GM12878 (cell line): ENCODE data around the gene TPI1. TPM values are rescaled to one million over a fixed set of nuclear protein-coding genes. Genes with fewer than 3 reads are reported as not detected.

Experiments used
- BCL3 ChIP-seq: IDR thresholded peaks from 2 replicates; pipeline ENCODE4 v1.6.1; 2011; ENCODE audit warnings: borderline replicate concordance, low read depth, mild to moderate bottlenecking, moderate library complexity, low read length; ENCODE audit not compliant: insufficient read depth, poor library complexity, severe bottlenecking
- CHD2 ChIP-seq: IDR thresholded peaks from 2 replicates; pipeline ENCODE4 v1.6.1; 2011; ENCODE audit warnings: low read depth, low read length, improper control_type of control experiment, borderline replicate concordance
- IRF4 ChIP-seq: IDR thresholded peaks from 2 replicates; pipeline ENCODE4 v1.6.1; 2011; ENCODE audit warnings: low read depth, low read length
- KAT2A ChIP-seq: conservative IDR thresholded peaks from 2 replicates; pipeline ENCODE4 v1.6.1; 2011; ENCODE audit warnings: low read depth, low read length; ENCODE audit not compliant: control insufficient read depth
- MEF2B ChIP-seq: fragments of 450-650 bp; IDR thresholded peaks from 2 replicates; pipeline ENCODE4 v1.6.1; 2018; ENCODE audit warnings: mild to moderate bottlenecking, moderate library complexity; ENCODE audit not compliant: partially characterized antibody, poor library complexity, severe bottlenecking
- MTA2 ChIP-seq: fragments of 450-650 bp; IDR thresholded peaks from 2 replicates; pipeline ENCODE4 v1.6.1; 2016; ENCODE audit warnings: low read depth, mild to moderate bottlenecking, moderate library complexity
- NR2C1 ChIP-seq: fragments of 450-650 bp; IDR thresholded peaks from 2 replicates; pipeline ENCODE4 v1.6.1; 2017; ENCODE audit warnings: antibody characterized with exemption, mild to moderate bottlenecking, moderate library complexity
- PAX5 ChIP-seq: IDR thresholded peaks from 2 replicates; pipeline ENCODE4 v1.6.1; 2011; ENCODE audit warnings: low read depth, low read length, borderline replicate concordance
- PML ChIP-seq: IDR thresholded peaks from 2 replicates; pipeline ENCODE4 v1.6.1; 2012; ENCODE audit warnings: low read length, inconsistent platforms
- RB1 ChIP-seq: fragments of 450-650 bp; formaldehyde crosslinking; IDR thresholded peaks from 2 replicates; pipeline ENCODE4 v1.6.1; 2017; ENCODE audit warnings: mild to moderate bottlenecking, borderline replicate concordance
- SP1 ChIP-seq: IDR thresholded peaks from one replicate; pipeline ENCODE4 v1.6.1; 2011; ENCODE audit warnings: low read depth, low read length
- SPI1 ChIP-seq: IDR thresholded peaks from 2 replicates; pipeline ENCODE4 v1.6.1; 2011; ENCODE audit warnings: low read depth, mild to moderate bottlenecking, low read length, moderate library complexity, borderline replicate concordance; ENCODE audit not compliant: insufficient read depth
- SRF ChIP-seq, 2 experiments: IDR thresholded peaks; 2 replicates each; pipeline ENCODE4 v1.6.1; 2011; ENCODE audit warnings: low read depth in 2 of 2, low read length in 2 of 2, mild to moderate bottlenecking in 1 of 2, moderate library complexity in 1 of 2
- TCF12 ChIP-seq: IDR thresholded peaks from 2 replicates; pipeline ENCODE4 v1.6.1; 2011; ENCODE audit warnings: low read depth, mild to moderate bottlenecking, low read length
- USF1 ChIP-seq: IDR thresholded peaks from 2 replicates; pipeline ENCODE4 v1.6.1; 2011; ENCODE audit warnings: borderline replicate concordance, low read depth, mild to moderate bottlenecking, moderate library complexity, mixed read lengths, low read length; ENCODE audit not compliant: insufficient read depth; ENCODE audit errors: extremely low read length
- polyA plus RNA-seq, 11 experiments: library from polyadenylated mRNA; depleted of rRNA in 4 of 11; unstranded in 6 of 11; stranded (reverse) in 5 of 11; fragments of >200 nt; fragmentation: Nextera tagmentation in 4 of 11; fragmentation: Illumina TruSeq in 1 of 11; extraction: Ambion mirVana in 4 of 11; extraction: Trizol in 1 of 11; gene quantifications; 1 replicate in 1 of 11; 2 replicates in 10 of 11; pipeline versions ENCODE4 v1.2.1 to v1.2.3, GENCODE V29; 2011 to 2016; ENCODE audit warnings: inconsistent platforms in 2 of 11, missing spikeins in 2 of 11, low read depth in 1 of 11
- total RNA-seq, 4 experiments: library from RNA; depleted of rRNA in 3 of 4; stranded (reverse); fragments of >200 nt in 3 of 4; fragmentation: Illumina TruSeq in 1 of 4; extraction: Trizol in 1 of 4; gene quantifications; 2 replicates each; pipeline versions ENCODE4 v1.2.1 to v1.2.3, GENCODE V29; 2013 to 2021
- TF ChIP-seq, protein P1 (sequence below): IDR thresholded peaks from 2 replicates; pipeline ENCODE4 v1.6.1; 2012; ENCODE audit warnings: mild to moderate bottlenecking, low read depth, low read length
- TF ChIP-seq, protein P2 (sequence below): IDR thresholded peaks from 2 replicates; pipeline ENCODE4 v1.6.1; 2011; ENCODE audit warnings: low read depth, mild to moderate bottlenecking, low read length, moderate library complexity, borderline replicate concordance; ENCODE audit errors: extremely low read depth
- TF ChIP-seq, protein P3 (sequence below): fragments of 450-650 bp; conservative IDR thresholded peaks from 2 replicates; pipeline ENCODE4 v1.6.1; 2017; ENCODE audit warnings: mild to moderate bottlenecking, moderate library complexity

Gene TPI1
- total and polyA plus RNA-seq, 10 of the 15 experiments (the other 5 are each of a cell fraction or from before 2014, with no cell fraction given), result 916 to 7,349 (median 1,677) TPM

GRCh38 chr12:6867413-6868210 lies at the start of gene TPI1 (continued):
- TF ChIP-seq TCF12, result peak; percentile 74; the same call in 1 of the 2 replicates
- TF ChIP-seq SPI1, result no peak
- TF ChIP-seq MTA2, result no peak
- no peak for TF ChIP-seq MEF2B
- TF ChIP-seq BCL3, result no peak
- no peak for TF ChIP-seq IRF4
- TF ChIP-seq PAX5, result peak; percentile 69; the same call in 1 of the 2 replicates
- TF ChIP-seq, protein P1, sequence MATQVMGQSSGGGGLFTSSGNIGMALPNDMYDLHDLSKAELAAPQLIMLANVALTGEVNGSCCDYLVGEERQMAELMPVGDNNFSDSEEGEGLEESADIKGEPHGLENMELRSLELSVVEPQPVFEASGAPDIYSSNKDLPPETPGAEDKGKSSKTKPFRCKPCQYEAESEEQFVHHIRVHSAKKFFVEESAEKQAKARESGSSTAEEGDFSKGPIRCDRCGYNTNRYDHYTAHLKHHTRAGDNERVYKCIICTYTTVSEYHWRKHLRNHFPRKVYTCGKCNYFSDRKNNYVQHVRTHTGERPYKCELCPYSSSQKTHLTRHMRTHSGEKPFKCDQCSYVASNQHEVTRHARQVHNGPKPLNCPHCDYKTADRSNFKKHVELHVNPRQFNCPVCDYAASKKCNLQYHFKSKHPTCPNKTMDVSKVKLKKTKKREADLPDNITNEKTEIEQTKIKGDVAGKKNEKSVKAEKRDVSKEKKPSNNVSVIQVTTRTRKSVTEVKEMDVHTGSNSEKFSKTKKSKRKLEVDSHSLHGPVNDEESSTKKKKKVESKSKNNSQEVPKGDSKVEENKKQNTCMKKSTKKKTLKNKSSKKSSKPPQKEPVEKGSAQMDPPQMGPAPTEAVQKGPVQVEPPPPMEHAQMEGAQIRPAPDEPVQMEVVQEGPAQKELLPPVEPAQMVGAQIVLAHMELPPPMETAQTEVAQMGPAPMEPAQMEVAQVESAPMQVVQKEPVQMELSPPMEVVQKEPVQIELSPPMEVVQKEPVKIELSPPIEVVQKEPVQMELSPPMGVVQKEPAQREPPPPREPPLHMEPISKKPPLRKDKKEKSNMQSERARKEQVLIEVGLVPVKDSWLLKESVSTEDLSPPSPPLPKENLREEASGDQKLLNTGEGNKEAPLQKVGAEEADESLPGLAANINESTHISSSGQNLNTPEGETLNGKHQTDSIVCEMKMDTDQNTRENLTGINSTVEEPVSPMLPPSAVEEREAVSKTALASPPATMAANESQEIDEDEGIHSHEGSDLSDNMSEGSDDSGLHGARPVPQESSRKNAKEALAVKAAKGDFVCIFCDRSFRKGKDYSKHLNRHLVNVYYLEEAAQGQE, result no peak
- no peak for TF ChIP-seq SRF (IDR thresholded peaks at IDR 0.05; ENCODE audit: low read depth in 2 of 2, low read length in 2 of 2)
- TF ChIP-seq CHD2, result no peak; the same call in 1 of the 2 replicates
- TF ChIP-seq NR2C1, result no peak
- TF ChIP-seq, protein P2, sequence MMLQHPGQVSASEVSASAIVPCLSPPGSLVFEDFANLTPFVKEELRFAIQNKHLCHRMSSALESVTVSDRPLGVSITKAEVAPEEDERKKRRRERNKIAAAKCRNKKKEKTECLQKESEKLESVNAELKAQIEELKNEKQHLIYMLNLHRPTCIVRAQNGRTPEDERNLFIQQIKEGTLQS, result no peak
- peak; percentile 71; the same call in 1 of the 2 replicates for TF ChIP-seq RB1
- TF ChIP-seq, protein P3, sequence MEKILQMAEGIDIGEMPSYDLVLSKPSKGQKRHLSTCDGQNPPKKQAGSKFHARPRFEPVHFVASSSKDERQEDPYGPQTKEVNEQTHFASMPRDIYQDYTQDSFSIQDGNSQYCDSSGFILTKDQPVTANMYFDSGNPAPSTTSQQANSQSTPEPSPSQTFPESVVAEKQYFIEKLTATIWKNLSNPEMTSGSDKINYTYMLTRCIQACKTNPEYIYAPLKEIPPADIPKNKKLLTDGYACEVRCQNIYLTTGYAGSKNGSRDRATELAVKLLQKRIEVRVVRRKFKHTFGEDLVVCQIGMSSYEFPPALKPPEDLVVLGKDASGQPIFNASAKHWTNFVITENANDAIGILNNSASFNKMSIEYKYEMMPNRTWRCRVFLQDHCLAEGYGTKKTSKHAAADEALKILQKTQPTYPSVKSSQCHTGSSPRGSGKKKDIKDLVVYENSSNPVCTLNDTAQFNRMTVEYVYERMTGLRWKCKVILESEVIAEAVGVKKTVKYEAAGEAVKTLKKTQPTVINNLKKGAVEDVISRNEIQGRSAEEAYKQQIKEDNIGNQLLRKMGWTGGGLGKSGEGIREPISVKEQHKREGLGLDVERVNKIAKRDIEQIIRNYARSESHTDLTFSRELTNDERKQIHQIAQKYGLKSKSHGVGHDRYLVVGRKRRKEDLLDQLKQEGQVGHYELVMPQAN, result peak; percentile 90
- no peak for TF ChIP-seq KAT2A
- TF ChIP-seq PML, result peak; percentile 98
- TF ChIP-seq SP1, result peak; percentile 56
- no peak for TF ChIP-seq USF1
